Mesangial cell (primary cell): ENCODE results near the gene CNOT9. TPM values are rescaled to one million over a fixed set of nuclear protein-coding genes. Genes with fewer than 3 reads are reported as not detected.

ENCODE experiments used
- total RNA-seq: library from RNA; depleted of rRNA; stranded (reverse); fragments of >200 nt; gene quantifications from 2 replicates; pipeline ENCODE4 v1.2.3, GENCODE V29; 2015

CNOT9 gene, protein sequence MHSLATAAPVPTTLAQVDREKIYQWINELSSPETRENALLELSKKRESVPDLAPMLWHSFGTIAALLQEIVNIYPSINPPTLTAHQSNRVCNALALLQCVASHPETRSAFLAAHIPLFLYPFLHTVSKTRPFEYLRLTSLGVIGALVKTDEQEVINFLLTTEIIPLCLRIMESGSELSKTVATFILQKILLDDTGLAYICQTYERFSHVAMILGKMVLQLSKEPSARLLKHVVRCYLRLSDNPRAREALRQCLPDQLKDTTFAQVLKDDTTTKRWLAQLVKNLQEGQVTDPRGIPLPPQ
- total RNA-seq: 44.2 and 77.7 TPM in 2 replicates

GRCh38 chr2:218568190-218569037 lies at the start of gene CNOT9, which contains the start of gene USP37:
Gene CNOT9 (plus strand): TSS chr2:218568839. CDS start chr2:218568955, 116 bp downstream.
Gene USP37 (minus strand): TSS chr2:218568351. CDS start chr2:218558653, 9,698 bp downstream.

DNA sequence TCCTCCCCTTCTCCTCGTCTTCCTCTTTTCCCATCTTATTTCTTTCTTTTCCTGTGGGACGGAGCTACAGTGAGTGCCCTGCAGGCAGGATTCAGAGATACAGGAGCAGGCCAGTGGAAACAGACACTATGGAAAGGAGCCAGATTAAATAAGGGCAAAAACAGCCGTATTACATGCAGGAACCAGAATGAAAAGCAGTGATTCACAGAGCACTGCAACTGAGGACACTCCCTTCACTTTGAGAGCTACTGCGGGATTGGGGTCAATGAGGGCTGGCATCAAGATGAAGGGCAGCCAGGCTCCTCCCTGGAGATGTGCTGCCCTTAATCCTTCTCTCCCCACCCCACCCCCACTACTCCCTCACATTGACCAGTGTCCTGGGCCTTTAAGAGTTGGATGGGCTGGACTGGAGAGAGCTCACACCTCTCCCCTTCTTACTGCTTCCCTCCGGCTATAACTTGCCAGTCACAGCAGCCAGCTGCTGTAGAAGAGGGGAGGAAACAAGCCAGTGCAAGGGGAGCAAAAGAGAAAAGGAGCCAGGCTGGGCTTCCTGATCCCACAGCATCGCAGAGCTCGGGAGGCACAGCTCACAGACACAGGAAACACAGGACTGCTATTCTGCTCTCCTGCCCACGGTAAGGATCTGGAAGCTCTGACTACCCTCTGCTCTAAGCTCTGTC lies 38.9 kb downstream of the CNOT9 start, which contains the start of gene PLCD4:
Gene PLCD4, plus strand, starts transcription at position 464 of the 680 bp plus-strand sequence. CDS start 7,841 bp downstream, outside the sequence.

Other genes starting within 250 kb of the CNOT9 start
- not detected in 2 replicates for gene CATIP, start 212.0 kb upstream of the CNOT9 start, total RNA-seq
- gene SLC11A1, start 186.6 kb upstream of the CNOT9 start, total RNA-seq: 0.63 TPM in 1 of 2 replicates, not detected in the other
- 45.6 and 98.8 TPM in 2 replicates for gene CTDSP1, start 169.0 kb upstream of the CNOT9 start, total RNA-seq
- gene VIL1, start 149.7 kb upstream of the CNOT9 start, total RNA-seq: not detected in 2 replicates
- 5.1 and 9.1 TPM in 2 replicates for gene USP37, start 488 bp upstream of the CNOT9 start, total RNA-seq
- 4.2 TPM in 1 of 2 replicates, not detected in the other for gene PLCD4, start 39.1 kb downstream of the CNOT9 start, total RNA-seq
- gene ZNF142, start 90.8 kb downstream of the CNOT9 start, total RNA-seq: 20.4 and 22.2 TPM in 2 replicates
- gene BCS1L, start 90.8 kb downstream of the CNOT9 start, total RNA-seq: 22.8 and 36.7 TPM in 2 replicates
- 25.7 and 36.3 TPM in 2 replicates for gene RNF25, start 103.2 kb downstream of the CNOT9 start, total RNA-seq
- 16.1 and 32.5 TPM in 2 replicates for gene STK36, start 103.2 kb downstream of the CNOT9 start, total RNA-seq
- 14.8 and 30.0 TPM in 2 replicates for gene TTLL4, start 142.0 kb downstream of the CNOT9 start, total RNA-seq
- 11.9 and 26.1 TPM in 2 replicates for gene CYP27A1, start 213.3 kb downstream of the CNOT9 start, total RNA-seq